ENCODE data around the gene GATA3.
A peak's percentile ranks its signal among the peaks of the same experiment; 100 is the strongest.

Gene GATA3

GRCh38 chr10:8055420-8056349, 1.2 kb downstream of the GATA3 start:
- Histone ChIP-seq H3K27me3 (ENCODE audit: insufficient read depth, poor library complexity, severe bottlenecking) (no peaks in the 10 kb centered on the region), H3K9me3 (ENCODE audit: severe bottlenecking) (no peaks in the 10 kb centered on the region), H3K4me1 (ENCODE audit: insufficient read depth, poor library complexity, severe bottlenecking) (peaks cover 8% of the 10 kb centered on the region), H3K36me3 (ENCODE audit: low read depth) (peaks cover 19% of the 10 kb centered on the region), H3K27ac (ENCODE audit: poor library complexity, severe bottlenecking) (peak overlapping the region; percentile 78), H3K4me3 (ENCODE audit: severe bottlenecking) (peak overlapping the region; percentile 61)
- peak; percentile 15; the same call in 2 of the 3 replicates for ATAC-seq (ENCODE audit: low read depth)
- no peak for TF ChIP-seq CTCF (IDR thresholded peaks at IDR 0.05; ENCODE audit: poor library complexity, severe bottlenecking)
- no peak for DNase-seq (ENCODE audit: low spot score)

DNA sequence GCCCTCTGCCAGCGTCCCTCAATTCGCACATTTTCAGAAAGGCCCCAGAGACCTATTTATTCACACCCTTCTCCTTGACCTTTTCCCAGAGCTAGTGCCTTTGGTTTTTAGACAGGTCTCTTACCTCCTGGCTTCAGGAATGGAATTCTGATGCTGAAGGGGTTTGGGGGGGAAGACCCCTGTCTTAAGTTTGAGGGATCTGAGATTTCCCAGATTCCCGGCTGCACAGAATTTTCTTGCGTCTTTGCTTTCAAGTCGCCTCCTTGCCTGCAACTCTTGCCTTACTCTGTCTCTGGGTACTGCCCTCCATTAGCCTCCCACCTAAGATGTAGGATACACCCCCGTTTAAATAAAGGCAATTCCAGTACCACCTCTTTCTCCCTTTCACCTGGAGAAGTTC, 1.9 kb downstream of the GATA3 start:
- H3K36me3 ChIP-seq (ENCODE audit: low read depth): peaks cover 26% of the 10 kb centered on the region
- H3K4me3 ChIP-seq (ENCODE audit: severe bottlenecking): peak overlapping the region; percentile 61
- no peak for DNase-seq (ENCODE audit: low spot score)
- no peak for TF ChIP-seq CTCF (IDR thresholded peaks at IDR 0.05; ENCODE audit: poor library complexity, severe bottlenecking)
- ATAC-seq (ENCODE audit: low read depth): no peak
- no peaks in the 10 kb centered on the region for H3K9me3 ChIP-seq (ENCODE audit: severe bottlenecking)
- peaks cover 8% of the 10 kb centered on the region for H3K4me1 ChIP-seq (ENCODE audit: insufficient read depth, poor library complexity, severe bottlenecking)
- H3K27ac ChIP-seq (ENCODE audit: poor library complexity, severe bottlenecking): peak overlapping the region; percentile 78
- H3K27me3 ChIP-seq (ENCODE audit: insufficient read depth, poor library complexity, severe bottlenecking): no peaks in the 10 kb centered on the region

DNA sequence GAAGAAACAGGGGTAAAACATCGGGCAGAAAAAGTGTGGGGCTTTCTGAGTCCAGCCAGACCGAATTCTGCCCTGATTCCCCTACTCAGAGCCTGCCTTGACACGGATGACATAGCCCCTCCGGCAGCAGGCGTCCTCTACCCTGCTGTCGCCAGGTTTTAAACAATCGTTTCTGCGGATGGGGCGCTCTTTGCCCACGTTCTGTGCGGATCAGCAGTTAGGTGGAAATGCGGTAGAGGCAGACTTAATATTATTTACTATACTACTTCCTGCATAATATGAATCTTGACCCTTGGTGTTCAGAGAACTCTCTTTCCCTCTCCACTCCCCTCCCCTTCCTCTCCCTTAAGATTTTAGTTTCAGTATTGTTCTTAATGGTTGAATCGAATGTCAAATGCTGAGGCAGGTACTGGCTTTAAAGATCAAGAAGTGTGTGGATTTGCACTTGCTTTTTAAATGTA, 2.4 kb downstream of the GATA3 start:
- no peaks in the 10 kb centered on the region for H3K9me3 ChIP-seq (ENCODE audit: severe bottlenecking)
- ATAC-seq (ENCODE audit: low read depth): no peak
- H3K27me3 ChIP-seq (ENCODE audit: insufficient read depth, poor library complexity, severe bottlenecking): no peaks in the 10 kb centered on the region
- no peak for DNase-seq (ENCODE audit: low spot score)
- peak; percentile 14 for TF ChIP-seq CTCF (IDR thresholded peaks at IDR 0.05; ENCODE audit: poor library complexity, severe bottlenecking)
- H3K36me3 ChIP-seq (ENCODE audit: low read depth): peaks cover 29% of the 10 kb centered on the region
- H3K4me3 ChIP-seq (ENCODE audit: severe bottlenecking): peak overlapping the region; percentile 61
- H3K4me1 ChIP-seq (ENCODE audit: insufficient read depth, poor library complexity, severe bottlenecking): peaks cover 8% of the 10 kb centered on the region
- H3K27ac ChIP-seq (ENCODE audit: poor library complexity, severe bottlenecking): peak overlapping the region; percentile 78

DNA sequence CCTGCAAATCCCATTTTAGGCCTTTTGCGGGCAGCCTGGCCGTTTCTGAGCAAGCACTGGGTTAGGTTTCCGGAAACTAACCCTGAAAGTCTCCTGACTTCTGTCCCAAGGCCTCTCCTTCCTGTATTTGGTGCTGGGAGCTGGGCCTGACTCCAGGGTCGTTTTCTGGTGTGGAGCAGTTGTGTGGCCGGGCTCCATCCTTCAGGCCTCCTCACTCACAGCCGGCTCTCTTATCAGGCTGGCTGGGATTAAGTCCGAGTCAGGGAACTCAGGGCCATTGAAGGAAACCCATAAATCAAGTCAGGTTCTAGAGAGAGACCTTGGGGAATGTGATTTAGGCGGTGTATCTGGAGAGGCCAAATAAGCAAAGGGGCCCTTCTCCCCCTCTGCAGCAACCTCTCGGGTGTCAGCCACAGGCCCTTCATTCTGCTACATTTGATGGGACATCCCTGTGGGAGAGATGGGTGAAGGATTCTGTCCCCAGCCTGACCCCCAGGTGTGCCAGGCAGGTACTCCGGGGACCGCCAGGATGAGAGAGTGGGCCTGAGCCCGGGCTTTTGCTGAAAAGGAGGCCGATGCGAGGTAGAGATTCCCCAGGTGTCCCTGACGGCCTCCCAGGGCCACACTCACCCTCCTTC, 3.3 kb downstream of the GATA3 start:
- DNase-seq (ENCODE audit: low spot score) (no peak), ATAC-seq (ENCODE audit: low read depth) (no peak)
- Histone ChIP-seq H3K4me1 (ENCODE audit: insufficient read depth, poor library complexity, severe bottlenecking) (peaks cover 8% of the 10 kb centered on the region), H3K36me3 (ENCODE audit: low read depth) (peaks cover 33% of the 10 kb centered on the region), H3K27ac (ENCODE audit: poor library complexity, severe bottlenecking) (peak overlapping the region; percentile 78), H3K9me3 (ENCODE audit: severe bottlenecking) (no peaks in the 10 kb centered on the region), H3K4me3 (ENCODE audit: severe bottlenecking) (peak overlapping the region; percentile 61), H3K27me3 (ENCODE audit: insufficient read depth, poor library complexity, severe bottlenecking) (no peaks in the 10 kb centered on the region)
- TF ChIP-seq CTCF (IDR thresholded peaks at IDR 0.05; ENCODE audit: poor library complexity, severe bottlenecking): no peak

Data from RWPE2 (cell line).